MCF 10A (cell line): ENCODE data around the gene PARD3B. TPM values are rescaled to one million over a fixed set of nuclear protein-coding genes. Genes with fewer than 3 reads are reported as not detected.

Experiments
- Bru-seq: library from RNA; stranded (reverse); fragments of 400-500 nt; gene quantifications from one replicate; lab custom pipeline; 2021; lab: Mats Ljungman, UMichigan
- BruChase-seq, 2 experiments: library from RNA; stranded (reverse); fragments of 400-500 nt; gene quantifications; one replicate each; lab custom pipeline; 2021; lab: Mats Ljungman, UMichigan
- BruUV-seq: library from RNA; stranded (reverse); fragments of 400-500 nt; replicated peaks from 2 replicates; lab custom pipeline; 2021; lab: Mats Ljungman, UMichigan
- CTCF ChIA-PET: fragments of 300-600 bp; sonication (Branson Sonifier 250); formaldehyde crosslinking; extraction: SDS; loops from one replicate; lab custom pipeline; 2021; ENCODE audit warnings: antibody characterized with exemption, inconsistent platforms; lab: Yijun Ruan, JAX
- POLR2A ChIA-PET: fragments of 300-600, 350-650 bp; sonication (Branson Sonifier 250); formaldehyde crosslinking; extraction: SDS; loops from one replicate; lab custom pipeline; 2020; ENCODE audit warnings: antibody characterized with exemption, inconsistent platforms; lab: Yijun Ruan, JAX
- DNase-seq: peaks from one replicate; pipeline ENCODE4 v3.0.0-alpha.2; 2018; ENCODE audit not compliant: unreplicated experiment
- H3K27ac Mint-ChIP-seq: one replicate; pipeline ENCODE4 v1.8.0; 2022; ENCODE audit warnings: mild to moderate bottlenecking, low read depth, mixed read lengths; ENCODE audit not compliant: unreplicated experiment
- H3K27me3 Mint-ChIP-seq: one replicate; pipeline ENCODE4 v1.8.0; 2022; ENCODE audit warnings: mixed read lengths; ENCODE audit not compliant: insufficient read depth, unreplicated experiment
- H3K36me3 Mint-ChIP-seq: one replicate; pipeline ENCODE4 v1.8.0; 2022; ENCODE audit warnings: mild to moderate bottlenecking, moderate library complexity, mixed read lengths; ENCODE audit not compliant: insufficient read depth, unreplicated experiment
- H3K4me1 Mint-ChIP-seq: one replicate; pipeline ENCODE4 v1.8.0; 2022; ENCODE audit warnings: mixed read lengths; ENCODE audit not compliant: insufficient read depth, unreplicated experiment
- H3K4me3 Mint-ChIP-seq: one replicate; pipeline ENCODE4 v1.8.0; 2022; ENCODE audit warnings: mild to moderate bottlenecking, moderate library complexity, mixed read lengths; ENCODE audit not compliant: unreplicated experiment
- H3K9me3 Mint-ChIP-seq: one replicate; pipeline ENCODE4 v1.8.0; 2022; ENCODE audit warnings: mixed read lengths; ENCODE audit not compliant: unreplicated experiment
- CTCF ChIP-seq: fragments of 200-600 bp; IDR thresholded peaks from one replicate; pipeline ENCODE4 v1.8.0; 2022; ENCODE audit warnings: antibody characterized with exemption, mild to moderate bottlenecking; ENCODE audit not compliant: unreplicated experiment
- intact Hi-C: fragments of 100-400 bp; cut with micrococcal nuclease; formaldehyde crosslinking; loops from 2 replicates; pipeline ENCODE4 v1.14.1; 2022
- long read RNA-seq: library from polyadenylated mRNA; stranded (forward); transcript quantifications from one replicate; pipeline ENCODE4 v2.0.0, GENCODE V29; 2022
- total RNA-seq: library from RNA; stranded (reverse); gene quantifications from 2 replicates; pipeline ENCODE4 v1.2.3, GENCODE V29; 2022

Gene PARD3B
- total RNA-seq: 8.4 and 11.6 TPM in 2 replicates
- percentile 62 among the genes with signal in this experiment for Bru-seq, nascent RNA
- percentile 48 among the genes with signal in this experiment for BruChase-seq, experiment 1, labeled RNA remaining after a 6-hour chase
- BruChase-seq, experiment 2, labeled RNA remaining after a 2-hour chase: percentile 57 among the genes with signal in this experiment
- long read RNA-seq, partial matches to known transcripts: 0 of 3 reads
- long read RNA-seq, other reads (novel, unspliced or antisense): 3 of 3 reads

GRCh38 chr2:204544961-204545860, at the start of gene PARD3B:
TSS of gene PARD3B (plus strand) at chr2:204545475. CDS start at chr2:204546000, 525 bp downstream.
- peaks cover 8% of the 10 kb centered on the region for H3K4me1 Mint-ChIP-seq
- CTCF ChIA-PET: interaction anchor here (0.6 to 1.7 kb wide), 12 partner anchors 12 to 1418 kb away, joined by 3 to 8 read pairs (median 3); no protein-coding TSS in a partner anchor

GRCh38 chr2:204496779-204497178, 48.5 kb upstream of the PARD3B start:
- no peak overlapping the region for H3K4me3 Mint-ChIP-seq

More at GRCh38 chr2:204544961-204545860, at the start of gene PARD3B:
- Mint-ChIP-seq H3K27me3 (no peaks in the 10 kb centered on the region), H3K9me3 (no peaks in the 10 kb centered on the region), H3K36me3 (no peaks in the 10 kb centered on the region), H3K27ac (peak within 1 kb of the TSS; percentile 88), H3K4me3 (peak within 1 kb of the TSS; percentile 88)
- BruUV-seq: no TSS peak
- POLR2A ChIA-PET: interaction anchor here (0.6 to 2.9 kb wide), 13 partner anchors 12 to 368 kb away, joined by 3 to 20 read pairs (median 4); no protein-coding TSS in a partner anchor
- peak; percentile 66 for DNase-seq
- intact Hi-C loops: loop anchor here (2.0 to 10.0 kb wide), 4 partner anchors 93 to 1140 kb away; partner anchors contain the start of gene NRP2
- TF ChIP-seq CTCF: no peak

GRCh38 chr2:204497855-204498254, 47.4 kb upstream of the PARD3B start:
- POLR2A ChIA-PET: no interaction called here
- no TSS peak for BruUV-seq
- no peaks in the 10 kb centered on the region for H3K9me3 Mint-ChIP-seq
- CTCF ChIA-PET: no interaction called here
- intact Hi-C loops: no loop called here
- TF ChIP-seq CTCF: no peak
- H3K36me3 Mint-ChIP-seq: no peaks in the 10 kb centered on the region
- no peaks in the 10 kb centered on the region for H3K4me1 Mint-ChIP-seq
- no peaks in the 10 kb centered on the region for H3K27me3 Mint-ChIP-seq
- H3K4me3 Mint-ChIP-seq: no peak overlapping the region
- no peak for DNase-seq
- no peak overlapping the region for H3K27ac Mint-ChIP-seq

More at GRCh38 chr2:204496779-204497178, 48.5 kb upstream of the PARD3B start:
- ChIA-PET CTCF (no interaction called here), POLR2A (no interaction called here)
- Mint-ChIP-seq H3K9me3 (no peaks in the 10 kb centered on the region), H3K4me1 (no peaks in the 10 kb centered on the region), H3K27me3 (no peaks in the 10 kb centered on the region), H3K36me3 (no peaks in the 10 kb centered on the region), H3K27ac (no peak overlapping the region)
- TF ChIP-seq CTCF: no peak
- no peak for DNase-seq
- intact Hi-C loops: no loop called here
- BruUV-seq: no TSS peak
